ENCODE data around the gene HIPK3. TPM values are rescaled to one million over a fixed set of nuclear protein-coding genes. Genes with fewer than 3 reads are reported as not detected.

HIPK3 gene
- total and polyA plus RNA-seq, 2 experiments from 2014 or later = 5.5 to 29.8 TPM

GRCh38 chr11:33268945-33269540, 11.9 kb downstream of the HIPK3 start (continued):
- TF ChIP-seq ZNF462 (CRISPR knock-in tag; IDR thresholded peaks at IDR 0.05) (no peak), ZNF114 (CRISPR knock-in tag; IDR thresholded peaks at IDR 0.05) (no peak)

GRCh38 chr11:33269822-33270221, 12.6 kb downstream of the HIPK3 start:
- Histone ChIP-seq H3K4me3 (no peak overlapping the region), H3F3A (replicated peaks; ENCODE audit: low read depth) (no peaks in the 10 kb centered on the region), H3K27me3 (ENCODE audit: insufficient read depth) (no peaks in the 10 kb centered on the region), H2AFZ (no peak overlapping the region), H3K4me2 (no peak overlapping the region), H3K79me2 (replicated peaks; ENCODE audit: insufficient read depth) (peaks cover 96% of the 10 kb centered on the region), H3K4me1 (ENCODE audit: insufficient read depth) (peaks cover 8% of the 10 kb centered on the region; the same call in 1 of the 2 replicates), H3K36me3 (ENCODE audit: insufficient read depth) (no peaks in the 10 kb centered on the region), H3K9me2 (ENCODE audit: insufficient read depth) (no peaks in the 10 kb centered on the region), H3K27ac (ENCODE audit: low read depth) (no peak overlapping the region), H4K20me1 (replicated peaks; ENCODE audit: insufficient read depth) (no peaks in the 10 kb centered on the region; the same call in none of the 2 replicates)
- peaks cover 2% of the 10 kb centered on the region for H3K27me3 Mint-ChIP-seq (ENCODE audit: insufficient read depth, low read depth, poor library complexity)
- ATAC-seq (no peak), DNase-seq (ENCODE audit: low spot score) (no peak)
- no peak overlapping the region for H3K4me3 Mint-ChIP-seq
- H3K27ac Mint-ChIP-seq = no peak overlapping the region
- H3K9me3 Mint-ChIP-seq = no peaks in the 10 kb centered on the region
- no peaks in the 10 kb centered on the region for H3K36me3 Mint-ChIP-seq (ENCODE audit: low read depth)
- H3K4me1 Mint-ChIP-seq = peaks cover 6% of the 10 kb centered on the region; the same call in 1 of the 3 replicates
- TF ChIP-seq ZNF462 (CRISPR knock-in tag; IDR thresholded peaks at IDR 0.05) = no peak
- TF ChIP-seq JUNB (IDR thresholded peaks at IDR 0.05; ENCODE audit: unreplicated experiment) = no peak
- no peak for TF ChIP-seq REST (IDR thresholded peaks at IDR 0.05; ENCODE audit: unreplicated experiment)
- no peak for TF ChIP-seq NANOG (IDR thresholded peaks at IDR 0.05; ENCODE audit: borderline replicate concordance)
